Measurements from ENCODE around the gene SMAD3. TPM values are rescaled to one million over a fixed set of nuclear protein-coding genes. Genes with fewer than 3 reads are reported as not detected.

Gene SMAD3
- total and polyA plus RNA-seq, 8 donors: 30.9 to 53.6 (median 50.4) TPM

GRCh38 chr15:67067930-67068551 lies 2.6 kb downstream of the SMAD3 start:
- peak overlapping the region; percentile 71 to 75 for H3K4me3 ChIP-seq
- H3K36me3 ChIP-seq: no peaks in the 10 kb centered on the region
- H3K27me3 ChIP-seq: peaks cover 0 to 14% of the 10 kb centered on the region in 2 donors
- intact Hi-C loops (cut with DNase I): loop anchor here in 1 of 2 donors (10.0 kb wide), 1 partner anchor 97 kb away; no protein-coding TSS in a partner anchor
- ATAC-seq (no peak), DNase-seq (no peak)
- TF ChIP-seq, protein P1, sequence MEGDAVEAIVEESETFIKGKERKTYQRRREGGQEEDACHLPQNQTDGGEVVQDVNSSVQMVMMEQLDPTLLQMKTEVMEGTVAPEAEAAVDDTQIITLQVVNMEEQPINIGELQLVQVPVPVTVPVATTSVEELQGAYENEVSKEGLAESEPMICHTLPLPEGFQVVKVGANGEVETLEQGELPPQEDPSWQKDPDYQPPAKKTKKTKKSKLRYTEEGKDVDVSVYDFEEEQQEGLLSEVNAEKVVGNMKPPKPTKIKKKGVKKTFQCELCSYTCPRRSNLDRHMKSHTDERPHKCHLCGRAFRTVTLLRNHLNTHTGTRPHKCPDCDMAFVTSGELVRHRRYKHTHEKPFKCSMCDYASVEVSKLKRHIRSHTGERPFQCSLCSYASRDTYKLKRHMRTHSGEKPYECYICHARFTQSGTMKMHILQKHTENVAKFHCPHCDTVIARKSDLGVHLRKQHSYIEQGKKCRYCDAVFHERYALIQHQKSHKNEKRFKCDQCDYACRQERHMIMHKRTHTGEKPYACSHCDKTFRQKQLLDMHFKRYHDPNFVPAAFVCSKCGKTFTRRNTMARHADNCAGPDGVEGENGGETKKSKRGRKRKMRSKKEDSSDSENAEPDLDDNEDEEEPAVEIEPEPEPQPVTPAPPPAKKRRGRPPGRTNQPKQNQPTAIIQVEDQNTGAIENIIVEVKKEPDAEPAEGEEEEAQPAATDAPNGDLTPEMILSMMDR (IDR thresholded peaks at IDR 0.05): no peak
- no peaks in the 10 kb centered on the region for H3K9me3 ChIP-seq
- H3K27ac ChIP-seq: peak overlapping the region; percentile 57 to 61
- peaks cover 23 to 62% of the 10 kb centered on the region in 2 donors for H3K4me1 ChIP-seq

GRCh38 chr15:67068710-67069400 lies 3.5 kb downstream of the SMAD3 start:
- Histone ChIP-seq H3K4me3 (peak overlapping the region in 1 of 2 donors; percentile 75), H3K4me1 (peaks cover 30 to 67% of the 10 kb centered on the region in 2 donors), H3K27me3 (peaks cover 0 to 14% of the 10 kb centered on the region in 2 donors), H3K9me3 (no peaks in the 10 kb centered on the region), H3K27ac (peak overlapping the region; percentile 57 to 61), H3K36me3 (no peaks in the 10 kb centered on the region)
- TF ChIP-seq, protein P1 (IDR thresholded peaks at IDR 0.05): no peak
- intact Hi-C loops (cut with DNase I): loop anchor here in 1 of 2 donors (10.0 kb wide), 1 partner anchor 96 kb away; no protein-coding TSS in a partner anchor
- DNase-seq (no peak), ATAC-seq (peak; percentile 33)

DNA sequence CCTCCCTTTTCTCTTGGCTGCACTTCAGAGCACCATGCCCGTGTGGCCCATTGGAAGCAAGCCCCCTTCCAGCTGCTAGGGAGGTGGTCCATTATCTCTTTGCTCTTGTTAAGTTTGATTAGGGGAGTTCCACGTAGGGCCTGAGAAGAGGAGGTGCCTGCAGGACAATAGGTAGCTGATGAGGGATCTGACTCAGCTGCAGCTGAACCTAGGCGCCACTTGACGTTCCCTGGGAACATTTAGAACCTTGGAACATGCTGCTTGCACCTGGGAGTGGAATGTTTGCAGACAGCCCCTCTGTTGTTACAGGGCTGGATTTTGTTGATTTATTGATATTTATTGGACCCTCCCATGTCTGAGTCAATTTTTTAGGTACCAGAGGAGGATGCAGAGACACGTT lies 4.7 kb downstream of the SMAD3 start:
- intact Hi-C loops (cut with DNase I): no loop called here
- H3K4me3 ChIP-seq: no peak overlapping the region
- TF ChIP-seq, protein P1 (IDR thresholded peaks at IDR 0.05): no peak
- H3K27ac ChIP-seq: no peak overlapping the region
- H3K4me1 ChIP-seq: peaks cover 40 to 67% of the 10 kb centered on the region in 2 donors
- peaks cover 0 to 14% of the 10 kb centered on the region in 2 donors for H3K27me3 ChIP-seq
- no peak for ATAC-seq
- H3K9me3 ChIP-seq: no peaks in the 10 kb centered on the region
- no peaks in the 10 kb centered on the region for H3K36me3 ChIP-seq
- no peak for DNase-seq

DNA sequence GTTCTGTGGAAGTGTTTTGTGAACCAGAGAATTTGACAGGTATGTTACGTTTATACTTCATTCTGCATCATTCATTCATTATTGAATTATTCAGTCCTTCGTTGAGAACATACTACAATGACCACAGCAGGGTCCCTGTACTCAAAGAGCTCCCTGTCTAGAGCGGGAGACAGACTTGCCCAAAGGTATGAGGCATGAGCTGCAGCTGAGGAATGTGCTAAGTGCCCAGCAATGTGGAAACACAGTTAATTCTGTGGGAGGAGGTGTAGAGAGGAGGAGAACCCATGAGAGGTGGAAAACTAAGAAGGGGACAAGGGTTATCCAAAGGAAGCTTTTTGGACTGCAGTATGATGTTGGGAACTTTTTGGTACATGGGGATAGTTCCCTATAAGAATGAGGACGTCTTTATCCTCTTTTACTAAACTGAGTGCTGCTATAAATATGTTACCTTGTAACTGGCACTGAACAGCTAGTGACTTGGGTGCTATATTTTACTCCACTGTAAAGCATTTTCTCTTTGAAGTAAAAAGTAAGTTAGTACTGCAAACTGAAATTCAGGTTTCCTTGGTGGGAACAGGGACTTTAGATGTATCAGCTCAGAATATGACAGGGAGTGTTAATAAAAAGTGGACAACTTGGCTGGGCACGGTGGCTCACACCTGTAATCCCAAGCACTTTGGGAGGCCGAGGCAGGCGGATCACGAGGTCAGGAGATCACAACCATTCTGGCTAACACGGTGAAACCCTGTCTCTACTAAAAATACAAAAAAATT lies 5.7 kb downstream of the SMAD3 start:
- TF ChIP-seq, protein P1 (IDR thresholded peaks at IDR 0.05): no peak
- Histone ChIP-seq H3K4me1 (peaks cover 41 to 75% of the 10 kb centered on the region in 2 donors), H3K27ac (no peak overlapping the region), H3K9me3 (no peaks in the 10 kb centered on the region), H3K36me3 (no peaks in the 10 kb centered on the region), H3K27me3 (peaks cover 0 to 14% of the 10 kb centered on the region in 2 donors), H3K4me3 (no peak overlapping the region)
- intact Hi-C loops (cut with DNase I): no loop called here
- DNase-seq (no peak), ATAC-seq (peak; percentile 11)

All from left lung (tissue), 10 donors.